ENCODE results near the gene QDPR.
"Not testable (repeated sequence)": the region's sequence is repeated elsewhere in the genome, so short reads cannot be mapped to it uniquely, and the experiment has no call there.

Gene QDPR

DNA sequence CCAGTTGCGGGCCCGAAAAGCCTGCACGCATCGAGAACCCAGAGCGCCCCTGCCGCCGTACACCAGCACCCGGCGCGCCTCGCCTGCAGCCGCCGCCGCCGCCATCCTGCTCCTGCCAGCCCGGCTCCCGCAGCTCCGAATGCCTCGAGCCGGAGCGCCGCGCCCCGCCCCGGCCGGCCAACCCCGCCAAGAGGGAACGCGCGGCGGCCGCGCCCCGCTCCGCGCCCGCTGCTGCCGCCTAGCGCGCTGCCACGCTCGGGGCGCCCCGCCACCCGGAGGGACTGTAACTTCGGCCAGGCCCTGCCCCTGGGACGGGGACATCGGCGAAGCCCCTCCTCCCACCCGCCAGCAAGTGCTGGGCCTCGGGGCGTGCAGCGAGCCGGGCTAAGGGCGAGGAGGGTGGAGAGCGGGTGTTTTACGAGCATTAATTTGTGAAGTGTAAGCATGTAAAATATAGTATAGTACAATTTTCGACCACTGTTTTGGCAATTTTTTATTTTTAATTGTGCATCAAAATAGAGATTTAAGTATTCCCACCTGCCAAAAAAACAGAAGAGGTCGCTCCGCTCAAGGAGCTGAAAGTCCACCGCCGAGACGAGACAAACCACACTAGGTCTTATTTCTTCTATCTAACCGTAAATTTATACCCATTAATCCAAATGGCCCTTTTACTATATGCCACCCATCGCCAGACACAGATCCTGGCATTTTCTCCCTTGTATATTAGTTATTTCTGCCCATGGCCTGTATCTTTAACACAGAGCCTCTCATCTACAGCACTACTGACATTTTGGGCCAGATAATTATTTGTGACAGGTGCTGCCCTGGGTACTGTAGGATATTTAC, at the start of gene QDPR:
Gene QDPR (minus strand): TSS at position 141 of the 846 bp plus-strand sequence. CDS start 36 bp downstream, at position 105.
- peak; percentile 69 to 75 for DNase-seq

DNA sequence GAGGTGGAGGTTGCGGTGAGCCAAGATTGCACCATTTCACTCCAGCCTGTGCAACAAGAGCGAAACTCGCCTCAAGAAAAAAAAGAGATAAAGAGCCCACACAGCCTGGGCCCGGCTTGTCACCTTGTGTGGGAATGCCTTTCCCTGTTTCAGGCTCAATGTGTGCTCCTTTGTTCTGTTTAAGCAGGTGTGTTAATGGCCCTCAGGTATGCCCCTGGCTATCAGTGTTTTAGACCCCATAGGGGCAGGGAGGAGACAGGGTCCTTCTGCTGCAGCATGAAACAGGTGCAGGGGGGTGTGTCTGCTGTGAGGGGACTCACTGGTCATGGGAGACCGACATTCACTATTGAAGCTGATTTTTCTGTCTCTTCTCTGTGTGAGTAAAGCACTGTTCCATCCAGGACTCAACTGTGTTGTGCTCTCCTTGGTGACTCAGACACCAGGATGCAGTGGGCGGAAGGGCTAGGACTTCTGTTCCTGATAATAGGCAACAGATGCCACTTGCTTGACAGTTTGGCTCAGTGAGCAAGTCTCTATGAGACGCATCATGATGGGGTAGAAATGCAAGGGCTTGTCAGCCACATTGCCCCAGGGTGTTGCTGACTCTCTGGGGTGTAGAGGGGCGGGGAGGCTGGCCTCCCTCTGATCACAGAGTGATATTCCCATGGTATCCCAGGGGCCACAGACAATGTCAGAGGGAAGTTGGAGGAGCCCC, 49.5 kb upstream of the QDPR start:
- no peak for DNase-seq

DNA sequence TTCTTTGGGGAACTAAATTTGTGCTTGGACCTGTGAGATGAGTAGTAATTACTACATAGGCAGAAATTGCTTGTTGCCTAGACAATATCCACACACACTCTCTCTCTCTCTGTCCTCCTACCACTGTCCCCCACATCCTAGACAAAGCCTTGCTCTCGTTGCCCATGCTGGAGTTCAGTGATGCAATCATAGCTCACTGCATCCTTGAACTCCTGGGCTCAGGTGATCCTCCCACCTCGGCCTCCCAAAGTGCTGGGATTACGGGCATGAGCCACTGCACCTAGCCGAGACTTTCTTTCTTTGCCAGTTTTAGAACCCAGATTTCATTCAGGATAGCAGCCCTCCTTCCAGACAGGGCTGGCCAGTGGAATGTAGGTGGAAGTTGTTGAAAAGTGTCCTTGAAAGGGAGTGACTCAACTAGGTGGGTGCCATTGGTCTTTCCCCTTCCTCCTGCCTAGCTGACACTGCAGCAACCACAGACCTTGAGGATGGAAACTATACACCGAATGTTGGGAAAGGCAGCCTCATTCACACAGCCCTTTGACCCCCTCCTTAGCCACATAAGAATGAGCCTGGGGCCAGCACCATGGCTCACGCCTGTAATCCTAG, 48.3 kb upstream of the QDPR start:
- no peak for DNase-seq

DNA sequence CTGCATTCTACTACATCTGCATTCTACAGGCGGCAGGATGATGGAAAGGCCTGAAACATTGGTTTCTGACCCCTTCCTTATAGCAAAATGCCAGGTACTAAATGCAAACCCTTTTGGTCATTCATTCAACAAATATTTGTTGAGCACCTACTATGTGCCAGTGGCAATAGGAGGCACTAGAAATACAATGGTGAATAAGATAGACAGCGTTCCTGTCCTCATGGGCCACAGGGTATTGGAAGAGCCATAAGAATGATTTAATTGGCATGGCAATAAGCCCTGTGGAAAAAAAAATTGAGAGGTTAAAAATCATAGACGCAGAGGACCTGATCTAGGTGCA, 47.8 kb upstream of the QDPR start:
- no peak for DNase-seq

DNA sequence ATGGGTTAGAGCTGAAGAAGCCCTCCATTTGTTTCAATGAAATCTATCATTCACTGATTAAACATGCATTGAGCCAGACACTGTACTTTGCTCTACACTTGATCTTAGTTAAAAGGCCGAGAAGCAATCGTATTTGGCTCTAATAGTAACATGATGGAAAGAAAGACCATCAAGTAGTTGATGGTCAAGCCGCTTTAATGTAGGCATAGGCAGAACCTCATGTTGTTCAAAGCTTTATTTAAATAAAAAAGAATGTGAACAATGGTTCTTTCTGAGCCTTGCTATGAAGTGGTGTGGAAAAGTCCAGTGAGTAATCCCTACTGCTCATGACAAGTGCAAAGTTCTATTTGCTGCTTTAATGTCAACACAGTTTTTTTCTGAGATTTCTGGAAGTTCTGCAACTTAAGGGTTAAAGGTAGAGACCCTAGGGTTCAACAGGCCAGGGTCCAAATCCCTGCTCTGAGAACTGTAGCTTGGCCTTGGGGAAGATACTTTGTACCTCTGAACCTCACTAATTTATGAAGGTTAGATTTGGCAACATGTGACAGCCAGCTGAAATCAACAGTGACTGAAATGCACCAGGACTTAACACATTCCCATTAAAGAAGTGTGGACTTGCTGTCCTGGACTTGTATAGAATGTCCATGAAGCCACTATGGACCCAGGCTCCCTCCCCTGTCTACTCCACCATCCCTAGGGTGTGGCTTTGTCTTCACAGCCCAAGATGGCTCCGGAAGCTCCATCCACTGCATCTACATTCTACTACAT, 47.2 kb upstream of the QDPR start:
- DNase-seq, result no peak

DNA sequence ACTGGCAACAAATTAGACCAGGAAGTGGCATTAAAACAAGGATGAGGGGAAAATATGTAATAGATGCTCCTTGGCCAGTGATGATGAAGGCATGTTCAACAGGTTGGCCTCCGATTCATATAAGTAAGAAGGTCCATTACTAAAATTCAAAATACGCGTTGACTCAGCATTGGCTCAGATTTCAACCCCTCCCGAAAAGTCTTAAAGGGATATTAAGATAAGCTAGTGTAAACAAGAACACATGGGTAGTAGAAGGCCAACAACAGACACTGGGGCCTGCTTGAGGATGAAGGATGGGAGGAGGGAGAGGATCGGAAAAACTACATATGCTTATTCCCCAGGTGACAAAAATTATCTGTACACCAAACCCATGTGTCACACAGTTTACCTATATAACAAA, 46.0 kb upstream of the QDPR start:
- DNase-seq, result no peak

DNA sequence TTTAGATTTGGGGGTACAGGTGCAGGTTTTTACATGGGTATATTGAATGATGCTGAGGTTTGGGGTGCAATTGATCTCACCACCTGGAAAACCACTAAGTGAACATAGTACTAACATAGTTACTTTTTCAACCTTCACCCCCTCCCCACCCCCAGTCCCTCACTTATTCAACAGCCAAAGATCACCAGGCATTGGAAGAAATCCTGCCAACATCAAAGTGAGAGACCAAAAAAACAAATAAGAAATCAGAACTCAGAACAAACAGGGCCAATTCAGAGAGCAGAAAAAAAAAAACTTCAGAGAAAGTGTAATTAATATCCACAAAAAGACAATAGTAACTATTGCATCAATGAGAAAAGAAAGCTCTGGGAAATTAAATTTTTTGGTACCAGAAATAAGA, 44.6 kb upstream of the QDPR start:
- no peak for DNase-seq

DNA sequence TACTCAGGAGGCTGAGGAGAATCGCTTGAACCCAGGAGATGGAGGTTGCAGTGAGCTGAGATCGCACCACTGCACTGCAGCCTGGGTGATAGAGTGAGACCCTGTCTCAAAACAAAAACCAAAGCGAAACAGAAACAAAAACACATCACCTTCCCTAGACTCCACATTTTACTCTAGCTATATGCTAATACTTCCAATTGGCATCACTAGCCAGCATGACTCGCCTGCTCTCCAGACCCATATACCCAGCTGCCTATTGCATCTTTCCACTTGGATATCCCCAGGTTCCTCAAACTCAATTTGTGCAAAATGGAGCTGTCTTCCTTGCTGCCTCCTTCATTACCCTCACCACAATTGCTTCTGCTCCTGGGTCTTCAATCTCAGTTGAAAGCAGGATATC, 42.7 kb upstream of the QDPR start:
- no peak for DNase-seq

DNA sequence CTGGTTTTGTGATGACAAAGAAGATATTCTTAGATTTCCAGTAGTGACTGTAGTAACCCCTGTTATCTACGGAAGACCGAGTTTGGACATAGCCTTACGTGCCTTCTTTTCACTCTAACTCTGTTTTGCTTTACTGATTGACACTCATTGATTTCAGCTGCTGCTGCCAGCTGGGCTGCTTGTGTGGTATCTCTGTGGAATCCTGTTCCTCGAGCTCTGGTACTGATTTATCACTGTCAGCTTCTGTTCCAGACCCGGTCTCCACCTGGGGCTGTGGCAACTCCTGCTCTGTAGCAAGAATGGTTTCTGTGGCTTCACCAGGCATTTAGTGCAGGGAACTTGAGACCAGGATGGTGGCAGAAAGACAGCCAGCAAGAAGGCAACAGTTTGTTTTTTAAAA, 40.5 kb upstream of the QDPR start:
- no peak for DNase-seq

DNA sequence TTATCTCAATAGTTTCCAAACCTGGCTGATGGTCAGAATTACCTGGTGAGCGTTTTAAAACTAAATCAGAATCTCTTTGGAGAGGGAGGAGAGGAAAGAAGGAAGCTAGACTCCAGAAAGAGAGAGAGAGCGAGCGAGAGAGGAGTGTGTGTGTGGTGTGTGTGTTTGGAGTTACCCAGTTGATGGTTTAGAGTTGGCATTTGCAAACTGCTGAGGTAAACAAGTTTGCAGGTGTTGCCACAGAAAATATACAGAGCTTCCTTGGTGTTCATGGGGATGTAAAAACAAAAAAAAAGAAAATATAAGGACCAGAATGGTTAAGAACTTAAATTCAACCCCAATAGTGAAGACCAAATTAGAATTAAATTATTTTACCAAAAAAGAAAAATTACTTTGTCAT, 38.7 kb upstream of the QDPR start:
- no peak for DNase-seq

DNA sequence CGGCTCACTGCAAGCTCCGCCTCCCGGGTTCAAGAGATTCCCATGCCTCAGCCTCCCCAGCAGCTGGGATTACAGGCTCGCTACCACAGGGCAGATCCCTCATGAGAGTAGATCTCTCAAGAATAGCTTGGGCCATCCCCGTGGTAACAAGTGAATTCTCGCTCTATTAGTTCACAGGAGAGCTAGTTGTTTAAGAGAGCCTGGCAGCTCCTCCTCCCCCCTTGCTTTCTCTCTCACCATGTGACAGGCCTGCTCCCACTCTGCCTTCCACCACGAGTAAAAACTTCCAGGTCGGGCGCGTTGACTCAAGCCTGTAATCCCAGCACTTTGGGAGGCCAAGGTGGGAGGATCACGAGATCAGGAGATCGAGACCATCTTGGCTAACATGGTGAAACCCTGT, 34.8 kb upstream of the QDPR start:
- no peak for DNase-seq

DNA sequence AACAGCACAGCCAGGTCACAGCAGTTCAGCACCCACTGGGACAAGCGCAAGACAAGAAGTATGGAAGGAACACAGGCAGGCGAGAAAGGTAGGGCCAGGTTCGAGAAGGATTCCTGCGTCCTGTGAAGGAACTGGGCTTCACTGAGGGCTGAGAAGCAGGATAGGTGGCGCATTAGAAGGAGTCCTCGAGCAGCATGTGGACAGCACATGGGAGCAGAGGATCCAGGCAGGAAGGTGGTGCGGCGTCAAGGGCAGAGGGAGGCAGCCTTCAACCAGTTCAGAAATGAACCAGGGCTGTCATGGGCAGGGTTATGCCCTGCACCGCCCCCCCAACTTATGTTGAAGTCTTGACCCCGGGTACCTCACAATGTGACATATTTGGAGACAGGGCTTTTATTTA, 34.3 kb upstream of the QDPR start:
- no peak for DNase-seq

DNA sequence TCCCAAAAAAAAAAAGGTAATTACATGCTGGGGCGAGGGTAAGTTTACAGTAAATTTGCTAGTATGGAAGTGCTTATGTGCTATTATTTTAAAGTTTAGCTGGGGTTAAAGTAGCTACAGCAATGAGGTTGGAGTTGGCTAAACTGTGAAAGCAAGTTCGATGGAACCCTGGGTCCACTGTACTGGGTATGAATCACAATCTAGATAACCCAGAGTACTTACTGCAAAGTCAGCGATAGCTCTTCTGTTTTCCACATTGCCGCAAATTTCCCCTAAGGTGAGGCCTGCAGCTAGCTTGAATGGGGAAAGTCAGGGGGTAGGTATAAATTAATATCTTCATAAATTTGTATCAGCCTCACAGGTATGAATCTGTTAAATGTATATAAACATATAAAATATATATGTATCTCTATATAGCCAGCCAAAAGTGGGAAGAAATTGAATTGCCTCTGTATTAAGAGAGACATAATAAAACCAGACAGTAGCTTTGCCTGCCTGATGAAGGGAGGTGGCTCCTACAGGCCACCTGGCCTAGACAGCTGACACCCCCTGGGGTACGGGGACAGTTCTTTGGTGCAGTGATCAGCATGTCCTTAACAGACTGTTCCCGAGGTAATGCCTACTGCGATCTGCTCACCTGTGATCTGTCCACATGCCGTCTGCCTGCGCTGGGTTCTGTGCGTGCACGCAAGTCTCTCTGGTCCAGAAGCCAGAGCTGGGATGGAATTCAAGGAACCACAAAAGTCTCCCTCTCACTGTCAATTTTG, 33.7 kb upstream of the QDPR start:
- DNase-seq, result no peak

DNA sequence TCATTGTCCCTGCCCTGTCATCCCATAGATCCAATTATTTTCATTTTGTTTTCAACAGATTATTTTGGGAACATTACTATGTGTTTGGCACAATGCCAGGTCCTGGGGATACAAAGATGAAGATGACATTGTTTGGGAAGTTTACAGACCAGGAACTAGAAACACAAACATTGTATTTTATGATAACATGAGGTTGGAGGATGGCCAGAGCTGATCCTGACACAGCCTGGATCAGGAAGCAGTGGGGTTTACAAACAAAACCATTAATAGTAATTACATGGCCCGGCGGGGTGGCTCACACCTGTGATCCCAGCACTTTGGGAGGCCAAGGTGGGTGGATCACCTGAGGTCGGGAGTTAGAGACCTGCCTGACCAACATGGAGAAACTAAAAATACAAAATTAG, 32.9 kb upstream of the QDPR start:
- DNase-seq, result no peak

DNA sequence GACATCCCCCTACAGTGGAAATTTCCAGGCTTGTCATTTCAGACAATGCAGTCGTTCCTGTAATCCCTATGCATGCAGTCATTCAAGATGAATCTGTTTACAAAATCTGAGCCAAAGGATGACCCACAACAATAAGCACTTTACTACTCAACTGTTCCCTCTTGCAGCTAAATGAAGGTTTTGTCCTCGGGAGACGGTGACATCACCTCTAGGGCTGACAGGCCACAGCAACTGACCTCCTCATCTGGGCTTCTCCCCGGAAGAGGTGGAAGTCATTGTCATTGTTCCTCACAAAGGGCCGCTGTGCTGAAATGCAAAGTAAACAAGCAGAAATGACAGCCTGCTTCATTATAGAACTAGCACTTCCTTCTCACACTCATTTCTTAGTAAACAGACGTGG, 32.3 kb upstream of the QDPR start:
- no peak for DNase-seq

DNA sequence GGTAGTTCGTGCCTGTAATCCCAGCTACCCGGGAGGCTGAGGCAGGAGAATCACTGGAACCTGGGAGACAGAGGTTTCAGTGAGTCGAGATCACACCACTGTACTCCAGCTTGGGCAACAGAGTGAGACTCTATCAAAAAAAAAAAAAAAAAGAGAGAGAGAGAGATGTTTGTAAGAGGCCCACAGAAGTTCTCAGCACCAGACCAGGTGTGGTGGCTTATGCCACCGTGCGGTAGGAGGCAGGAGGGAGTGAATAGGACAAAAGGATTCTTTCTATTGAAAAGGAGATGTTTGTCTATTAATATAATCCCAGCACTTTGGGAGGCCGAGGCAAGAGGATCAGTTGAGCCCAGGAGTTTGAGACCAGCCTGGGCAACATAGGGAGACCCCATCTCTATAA, 25.2 kb upstream of the QDPR start:
- DNase-seq, result not testable (repeated sequence)

DNA sequence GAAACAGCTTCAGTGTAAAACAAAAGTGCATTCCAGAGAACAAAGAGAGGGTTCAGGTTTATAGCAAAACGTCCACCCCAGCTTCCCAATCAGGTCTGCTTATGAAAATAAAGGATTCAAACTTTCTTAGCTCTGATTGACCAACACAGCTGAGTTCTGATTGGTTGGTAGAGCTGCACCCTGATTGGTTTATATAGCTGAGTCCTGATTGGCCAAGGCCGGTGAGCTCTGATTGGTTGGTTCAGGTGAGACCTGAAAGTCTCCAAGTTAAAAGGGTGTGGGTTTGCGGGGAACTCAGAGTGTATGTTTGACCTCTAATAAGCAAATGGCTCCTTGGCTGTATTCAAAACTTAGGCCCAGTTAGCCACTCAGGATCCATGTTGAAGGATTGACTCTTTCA, 24.0 kb upstream of the QDPR start:
- DNase-seq, result no peak

DNA sequence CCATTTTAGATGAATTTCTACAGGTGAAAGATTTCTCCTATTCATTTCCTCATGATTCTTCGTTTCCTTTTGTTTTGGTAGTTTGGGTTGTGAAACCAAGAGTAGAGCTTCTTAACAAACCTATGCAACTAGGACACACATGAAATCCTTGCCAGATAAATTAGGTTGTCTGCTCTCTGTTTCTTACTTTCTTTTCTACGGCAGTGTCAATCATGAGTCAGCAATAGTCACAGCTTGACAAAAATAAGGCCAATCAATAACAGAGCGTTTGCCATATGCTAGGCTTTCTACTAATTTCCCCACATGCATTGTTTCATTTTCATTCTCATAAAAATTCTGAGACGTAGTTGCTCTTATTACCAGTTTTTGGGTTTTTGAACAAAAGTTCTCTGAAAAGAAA, 23.4 kb upstream of the QDPR start:
- no peak for DNase-seq

DNA sequence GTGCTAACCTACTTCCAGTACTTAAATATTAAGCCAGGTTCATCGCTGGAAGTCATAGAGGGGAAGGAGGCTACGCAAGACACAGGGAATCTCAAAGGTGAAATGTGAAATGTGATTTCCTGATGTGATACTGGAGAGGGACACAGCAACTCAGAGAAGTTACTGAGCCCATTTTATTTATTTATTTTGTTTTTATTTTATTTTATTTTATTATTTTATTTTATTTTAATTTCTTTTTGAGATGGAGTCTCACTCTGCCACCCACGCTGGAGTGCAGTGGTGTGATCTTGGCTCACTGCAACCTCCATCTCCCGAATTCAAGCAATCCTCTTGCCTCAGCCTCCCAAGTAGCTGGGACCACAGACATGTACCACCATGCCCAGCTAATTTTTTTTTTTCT, 22.8 kb upstream of the QDPR start:
- no peak for DNase-seq

DNA sequence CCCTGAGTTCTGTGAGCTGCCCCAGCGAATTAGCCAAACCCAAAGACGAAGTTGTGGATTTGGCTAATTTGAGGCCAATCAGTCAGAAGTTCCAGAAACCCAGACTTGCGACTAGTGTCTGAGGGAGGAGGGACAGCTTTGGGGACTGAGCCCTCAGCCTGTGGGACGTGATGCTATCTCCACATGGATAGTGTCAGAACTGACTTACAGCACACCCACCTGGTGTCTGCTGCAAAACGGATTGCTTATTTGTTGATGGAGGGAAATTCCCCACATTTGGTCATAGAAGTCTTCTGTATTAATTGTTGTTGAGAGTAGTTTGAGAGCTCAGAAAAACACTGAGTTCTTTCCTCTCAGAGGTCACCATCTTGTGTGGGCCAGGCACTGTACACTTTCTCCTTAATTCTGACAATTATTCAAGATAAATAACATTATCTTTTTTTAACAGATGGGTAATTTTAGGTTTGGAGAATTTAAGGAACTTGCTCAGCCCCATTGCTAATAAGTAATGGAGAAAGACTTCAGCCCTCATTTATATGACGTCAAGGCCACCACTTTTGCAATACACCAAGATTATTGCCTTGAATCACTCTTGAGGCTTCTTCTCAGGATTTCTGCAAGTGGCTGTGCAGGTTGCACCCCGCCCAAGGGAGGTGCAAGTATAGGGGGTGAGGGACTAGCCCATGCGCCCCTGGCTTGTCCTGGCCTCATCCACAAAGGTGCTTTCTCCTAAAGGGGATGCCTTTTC, 19.8 kb upstream of the QDPR start:
- DNase-seq, result no peak

DNA sequence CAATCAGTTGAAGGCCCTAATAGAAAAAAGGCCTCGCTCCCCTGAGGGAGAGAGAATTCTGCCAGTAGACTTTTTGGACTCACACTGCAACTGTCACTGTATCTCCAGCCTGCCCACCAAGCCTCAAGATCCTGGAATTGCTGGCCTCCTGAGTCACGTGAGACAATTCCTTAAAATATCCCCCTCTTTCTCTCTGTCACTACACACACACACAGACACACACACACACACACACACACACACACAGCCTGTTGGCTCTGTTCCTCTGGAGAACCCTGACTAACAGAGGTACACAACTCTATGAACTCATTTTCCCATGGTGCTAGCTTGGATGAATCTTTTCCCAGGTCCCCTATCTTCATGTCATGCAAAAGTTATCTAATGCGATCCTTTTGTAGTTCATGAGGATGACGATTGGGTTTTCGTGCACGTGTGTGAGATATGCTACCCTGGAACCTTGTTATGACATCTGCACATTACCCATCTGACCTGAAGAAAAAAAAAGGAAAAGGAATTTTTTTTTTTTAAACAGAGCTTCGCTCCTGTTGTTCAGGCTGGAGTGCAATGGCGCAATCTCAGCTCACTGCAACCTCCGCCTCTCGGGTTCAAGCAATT, 16.8 kb upstream of the QDPR start:
- DNase-seq, result no peak

All from Kasumi-1 (cell line).